GM19397 (cell line): ENCODE measurements around the gene GNG14.
"Not testable (repeated sequence)": the region's sequence is repeated elsewhere in the genome, so short reads cannot be mapped to it uniquely, and the experiment has no call there.

Experiments used
- ATAC-seq: cut with Tn5 transposase; IDR thresholded peaks from one replicate; pipeline ENCODE4 v1.9.1; 2021; ENCODE audit warnings: mild to moderate bottlenecking, moderate library complexity; ENCODE audit not compliant: unreplicated experiment

Gene GNG14

GRCh38 chr19:12666265-12667048, 21.3 kb upstream of the GNG14 start, which contains the start of the genes MAN2B1 and WDR83:
MAN2B1 (minus strand) TSS chr19:12666742; CDS start chr19:12666701, 41 bp downstream.
WDR83 (plus strand) TSS chr19:12666807; CDS start chr19:12669791, 2,984 bp downstream.
- ATAC-seq, result peak; percentile 48

GRCh38 chr19:12667731-12668302, 20.0 kb upstream of the GNG14 start:
- no peak for ATAC-seq

DNA sequence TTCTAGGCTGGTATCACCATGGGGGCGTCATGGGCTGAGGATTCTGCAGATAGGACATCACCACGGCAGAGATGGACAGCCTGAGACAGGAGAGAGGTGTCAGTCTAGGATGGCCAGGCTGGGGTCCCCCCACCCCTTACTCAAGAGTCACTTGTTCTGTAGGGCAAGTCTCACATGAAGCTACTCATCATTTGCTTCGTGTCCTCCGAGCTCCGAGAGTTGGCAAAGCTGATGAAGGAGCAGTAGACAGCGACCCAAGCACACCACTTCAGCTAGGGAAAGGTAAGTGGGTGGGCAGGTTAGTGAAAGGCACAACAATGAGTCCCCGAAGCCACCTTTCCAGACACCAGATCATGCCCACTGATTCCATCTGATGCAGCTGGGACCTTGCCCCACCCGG, 19.5 kb upstream of the GNG14 start:
- no peak for ATAC-seq

DNA sequence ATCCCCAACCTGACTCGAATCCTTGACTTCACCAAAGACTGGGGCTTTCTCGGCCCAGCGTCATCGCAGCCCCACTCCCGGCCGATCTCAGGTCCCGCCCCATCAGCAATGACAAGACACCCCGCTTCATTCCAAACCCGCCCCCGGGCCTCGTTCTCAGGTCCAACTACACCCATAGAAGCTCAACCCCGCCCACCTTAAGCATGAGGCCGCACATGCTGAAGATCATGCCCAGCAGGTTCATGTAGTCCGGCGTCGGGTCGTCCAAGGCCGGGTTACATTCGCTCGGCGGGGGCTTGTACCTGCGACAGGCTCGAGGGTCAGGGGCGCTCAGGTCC, 18.9 kb upstream of the GNG14 start:
- no peak for ATAC-seq

GRCh38 chr19:12669270-12670158, 18.3 kb upstream of the GNG14 start:
- ATAC-seq, result peak; percentile 34

GRCh38 chr19:12670159-12670928, 17.5 kb upstream of the GNG14 start:
- no peak for ATAC-seq

- no peak for ATAC-seq
Observed at GRCh38 chr19:12672744-12673143, 15.1 kb upstream of the GNG14 start.

DNA sequence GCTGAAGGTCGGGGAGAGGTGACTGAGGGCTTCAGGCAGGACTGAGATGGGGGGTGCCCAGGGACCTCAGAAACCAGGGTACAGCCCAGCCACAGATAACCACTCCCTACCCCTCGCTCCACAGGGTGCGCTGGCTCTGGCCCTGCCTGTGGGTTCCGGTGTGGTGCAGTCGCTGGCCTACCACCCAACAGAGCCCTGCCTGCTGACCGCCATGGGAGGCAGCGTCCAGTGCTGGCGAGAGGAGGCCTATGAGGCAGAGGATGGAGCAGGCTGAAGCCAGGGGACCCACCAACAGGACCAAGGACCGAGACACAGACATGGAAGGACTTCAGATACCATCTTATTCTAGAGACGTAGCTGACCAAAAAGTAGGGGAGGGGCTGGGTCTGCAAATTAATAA, 12.4 kb upstream of the GNG14 start:
- no peak for ATAC-seq

DNA sequence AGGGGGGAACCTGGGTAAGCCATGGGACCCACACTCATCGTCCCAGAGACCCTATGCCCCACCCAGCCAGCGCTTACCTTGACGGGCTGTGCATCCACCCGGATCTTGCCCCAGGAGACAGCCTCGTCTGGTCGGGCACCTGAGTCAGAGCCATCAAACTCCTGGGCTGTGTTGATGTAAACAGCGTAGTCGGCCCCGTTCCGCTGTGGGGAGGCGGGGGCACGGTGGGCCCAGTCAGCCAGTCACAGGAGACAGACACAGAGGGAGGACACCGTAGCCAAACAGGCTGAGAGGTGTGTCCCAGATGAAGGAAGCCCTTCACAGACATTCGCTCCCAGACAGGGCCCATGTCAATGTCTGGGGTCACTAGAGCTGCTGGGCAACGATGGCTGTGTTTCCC, 11.9 kb upstream of the GNG14 start:
- ATAC-seq, result no peak

DNA sequence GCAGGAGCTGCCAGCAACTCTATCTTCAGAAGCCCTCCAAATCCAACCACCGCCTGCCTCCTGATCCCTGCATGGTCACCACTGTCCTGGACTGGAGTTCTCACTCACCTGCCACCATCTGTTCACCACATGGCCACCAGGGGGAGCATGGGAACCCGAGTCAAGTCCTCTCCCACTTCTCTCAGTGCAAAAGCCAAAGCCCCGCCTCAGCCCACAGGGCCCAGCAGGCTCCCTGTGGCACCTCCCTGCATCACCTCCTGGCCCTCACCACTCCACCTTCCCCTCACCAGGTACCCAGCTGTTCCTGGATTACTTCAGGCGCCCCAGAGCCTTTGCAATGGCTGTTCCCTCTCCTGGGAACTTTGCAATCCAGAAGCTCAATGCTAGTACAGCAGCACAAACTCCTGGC, 11.4 kb upstream of the GNG14 start:
- ATAC-seq, result no peak

DNA sequence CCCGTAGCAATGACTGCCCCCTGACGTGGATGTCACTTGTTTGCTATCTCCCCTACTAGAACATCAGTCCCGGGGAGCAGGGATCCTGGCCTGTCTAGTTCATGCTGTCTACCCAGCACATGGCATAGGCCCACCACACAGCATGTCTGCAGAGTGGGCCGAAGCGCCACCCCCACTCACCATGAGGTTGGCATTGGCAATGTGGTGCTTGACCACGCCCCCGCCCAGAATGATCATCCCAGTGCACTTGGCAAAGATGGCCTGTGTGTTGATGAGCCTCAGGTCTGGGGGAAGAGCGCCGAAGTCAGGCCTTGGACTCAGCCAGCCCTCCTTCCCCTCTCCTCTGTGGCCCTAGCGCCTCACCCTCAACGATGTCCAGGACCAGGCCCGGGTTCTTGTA, 10.9 kb upstream of the GNG14 start:
- no peak for ATAC-seq

DNA sequence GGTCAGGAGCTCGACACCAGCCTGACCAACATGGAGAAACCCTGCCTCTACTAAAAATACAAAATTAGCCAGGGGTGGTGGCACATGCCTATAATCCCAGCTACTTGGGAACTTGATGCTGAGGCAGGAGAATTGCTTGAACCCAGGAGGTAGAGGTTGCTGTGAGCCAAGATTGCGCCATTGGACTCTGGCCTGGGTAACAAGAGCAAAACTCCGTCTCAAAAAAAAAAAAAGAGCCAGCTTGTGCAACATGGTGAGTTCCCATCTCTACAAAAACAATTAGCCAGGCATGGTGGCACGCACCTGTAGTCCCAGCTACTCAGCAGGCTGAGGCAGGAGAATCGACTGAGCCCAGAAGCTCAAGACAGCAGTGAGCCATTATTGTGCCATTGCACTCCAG, 9.8 kb upstream of the GNG14 start:
- not testable (repeated sequence) for ATAC-seq

DNA sequence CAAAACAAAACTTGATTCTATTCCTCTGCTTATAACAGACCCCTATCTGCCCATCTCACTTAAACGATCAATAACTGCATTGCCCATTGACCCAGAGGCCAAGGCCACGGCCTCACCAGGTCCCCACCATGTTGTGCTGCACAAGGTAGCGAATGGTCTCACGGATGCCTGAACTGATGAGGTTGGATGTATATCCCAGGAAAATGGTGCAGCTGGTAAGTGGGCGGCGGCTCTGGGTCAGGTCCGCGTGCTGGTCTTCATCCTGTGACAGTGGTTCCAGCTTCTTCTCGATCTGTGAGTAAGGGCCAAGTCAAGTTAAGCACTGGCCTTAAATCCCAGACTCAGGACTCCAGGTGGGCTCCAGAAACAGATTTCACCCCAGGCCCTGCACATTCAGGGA, 7.8 kb upstream of the GNG14 start:
- ATAC-seq, result no peak

DNA sequence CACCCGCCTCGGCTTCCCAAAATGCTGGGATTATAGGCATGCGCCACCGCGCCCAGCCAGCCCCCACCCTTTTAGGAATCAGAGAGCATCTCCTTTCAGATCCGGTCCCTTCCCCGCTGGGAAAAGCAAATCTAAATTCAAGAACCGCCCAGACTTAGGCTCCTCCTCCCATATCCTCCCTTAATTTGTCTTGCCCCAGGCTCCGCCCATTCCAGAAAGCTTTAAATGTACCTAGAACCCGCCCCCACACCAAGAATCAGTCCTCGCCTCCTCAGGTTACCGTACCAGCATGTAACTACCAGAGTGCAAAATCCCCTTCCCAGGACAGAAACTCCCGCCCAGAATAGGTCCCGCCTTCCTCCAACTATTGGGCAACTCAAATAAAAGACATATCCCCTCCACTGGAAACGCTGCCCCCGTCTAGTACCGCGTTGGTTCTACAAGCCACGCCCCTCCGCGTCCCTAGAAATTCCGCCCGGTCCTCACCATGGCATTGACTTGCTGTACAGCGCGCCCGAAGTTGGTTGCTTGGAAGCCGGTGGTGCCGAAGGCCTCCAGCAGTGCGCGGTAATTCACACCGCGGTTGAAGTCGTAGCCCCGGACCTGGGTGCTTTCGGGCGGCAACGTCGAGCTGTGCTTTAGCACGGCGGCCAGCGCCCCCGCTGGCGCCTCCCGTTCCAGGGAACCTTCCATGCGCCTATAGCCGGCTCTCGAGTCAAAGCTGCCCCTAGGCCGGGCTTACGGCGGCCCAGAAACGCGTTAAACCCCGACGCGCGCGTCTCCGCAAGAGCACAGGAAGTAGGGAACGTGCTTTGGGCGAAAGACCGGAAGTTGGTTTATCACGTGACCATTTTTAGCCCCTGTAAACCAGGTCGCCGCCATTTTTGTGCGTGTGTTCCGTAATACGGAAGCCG, 6.5 kb upstream of the GNG14 start, which contains the start of gene DHPS:
Gene DHPS (minus strand): TSS at position 807 of the 914 bp plus-strand sequence. CDS start 114 bp downstream, at position 693.
- peak; percentile 67 for ATAC-seq

GRCh38 chr19:12685831-12686230, 2.0 kb upstream of the GNG14 start:
- ATAC-seq, result no peak

DNA sequence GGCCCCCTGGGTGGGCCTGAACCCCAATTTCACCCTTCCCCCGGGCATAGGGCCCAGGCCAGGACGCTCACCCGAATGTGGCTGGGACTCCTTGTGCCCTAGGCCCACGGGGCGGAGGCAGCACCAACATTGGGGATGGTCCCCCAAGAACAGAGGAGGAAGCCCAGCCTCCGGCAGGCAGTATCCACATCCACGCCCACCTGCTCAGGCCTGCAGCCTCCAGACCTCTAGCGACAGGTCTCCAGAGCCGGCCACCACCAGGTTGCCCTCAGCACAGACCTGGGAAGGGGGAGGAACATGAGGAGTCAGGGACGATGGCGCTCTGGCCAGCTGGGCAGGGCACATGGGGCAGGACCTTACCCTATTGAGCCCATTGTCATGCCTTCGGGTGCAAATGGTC, 1.2 kb downstream of the GNG14 start:
- no peak for ATAC-seq

GRCh38 chr19:12689581-12690216, 1.9 kb downstream of the GNG14 start:
- no peak for ATAC-seq

DNA sequence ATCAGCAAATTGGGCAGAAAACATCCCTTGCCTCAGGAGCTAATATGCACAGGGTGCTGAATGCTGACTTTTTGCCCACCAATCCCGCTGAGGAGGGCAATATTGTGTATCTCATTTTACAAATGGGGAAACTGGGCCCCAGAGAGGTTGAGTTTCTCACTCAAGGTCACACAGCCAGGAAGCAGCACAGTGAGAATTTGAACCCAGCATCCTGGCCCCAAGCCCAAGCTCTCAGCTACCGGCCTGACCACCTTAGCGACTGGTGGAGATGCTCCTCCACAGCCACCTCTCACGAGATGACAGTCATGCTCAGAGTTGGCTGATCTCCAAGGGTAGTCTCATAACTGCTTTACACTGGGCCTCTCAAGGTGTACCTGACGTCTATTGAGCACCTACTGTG, 5.2 kb downstream of the GNG14 start:
- no peak for ATAC-seq

DNA sequence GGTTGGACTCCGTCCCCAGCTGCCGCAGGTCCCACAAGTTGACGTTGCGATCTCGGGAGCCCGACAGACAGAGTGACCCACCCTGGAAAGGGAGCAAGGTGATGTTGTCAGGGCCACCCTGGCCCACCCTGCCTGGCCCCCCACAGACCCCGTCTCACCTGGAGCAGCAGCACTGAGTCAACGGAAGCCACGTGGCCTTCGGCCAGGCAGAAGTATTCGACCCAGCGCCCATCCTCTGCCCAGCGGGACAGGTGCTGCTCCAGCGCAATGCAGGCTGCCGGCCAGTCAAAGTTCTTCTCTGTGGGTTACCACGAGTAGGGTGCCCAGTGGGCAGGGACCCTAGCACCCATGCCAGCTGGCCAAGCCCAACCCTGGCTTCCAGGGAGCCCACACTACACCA, 6.8 kb downstream of the GNG14 start:
- no peak for ATAC-seq
